ENCODE data around the gene CASQ1.
A peak's percentile ranks its signal among the peaks of the same experiment; 100 is the strongest.

CASQ1 gene

GRCh38 chr1:160158534-160158933 is 31.8 kb upstream of the CASQ1 start:
- CTCF ChIA-PET = no interaction called here
- POLR2A ChIA-PET = no interaction called here
- DNase-seq (ENCODE audit: extremely low spot score) = no peak
- no peak for TF ChIP-seq ELF4 (IDR thresholded peaks at IDR 0.05)
- TF ChIP-seq FOXA1 (IDR thresholded peaks at IDR 0.05) = no peak
- no peak for TF ChIP-seq L3MBTL2 (conservative IDR thresholded peaks at IDR 0.05)
- TF ChIP-seq, protein P1, sequence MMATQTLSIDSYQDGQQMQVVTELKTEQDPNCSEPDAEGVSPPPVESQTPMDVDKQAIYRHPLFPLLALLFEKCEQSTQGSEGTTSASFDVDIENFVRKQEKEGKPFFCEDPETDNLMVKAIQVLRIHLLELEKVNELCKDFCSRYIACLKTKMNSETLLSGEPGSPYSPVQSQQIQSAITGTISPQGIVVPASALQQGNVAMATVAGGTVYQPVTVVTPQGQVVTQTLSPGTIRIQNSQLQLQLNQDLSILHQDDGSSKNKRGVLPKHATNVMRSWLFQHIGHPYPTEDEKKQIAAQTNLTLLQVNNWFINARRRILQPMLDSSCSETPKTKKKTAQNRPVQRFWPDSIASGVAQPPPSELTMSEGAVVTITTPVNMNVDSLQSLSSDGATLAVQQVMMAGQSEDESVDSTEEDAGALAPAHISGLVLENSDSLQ (IDR thresholded peaks at IDR 0.05) = no peak
- no peak for TF ChIP-seq LEF1 (IDR thresholded peaks at IDR 0.05; ENCODE audit: borderline replicate concordance)
- TF ChIP-seq ARNT (IDR thresholded peaks at IDR 0.05) = no peak

DNA sequence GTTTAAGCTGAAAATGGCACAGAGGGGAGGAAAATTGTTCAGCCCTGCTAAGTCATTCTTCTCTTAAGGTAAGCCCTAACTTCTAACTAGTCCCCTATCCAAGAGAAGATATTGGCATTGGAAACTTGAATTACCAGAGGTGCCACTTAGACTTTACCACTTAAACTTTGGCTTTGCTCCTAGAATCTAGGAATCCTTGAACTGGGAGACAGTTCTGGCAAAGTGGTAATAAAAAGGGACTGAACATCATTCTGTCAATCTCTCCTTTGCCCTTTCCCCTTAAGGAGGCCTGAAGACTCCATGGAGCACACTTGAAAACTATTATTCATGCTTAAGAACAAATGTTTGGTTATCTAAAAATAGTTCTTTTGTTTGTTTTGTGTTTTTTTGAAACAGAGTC is 30.5 kb upstream of the CASQ1 start:
- no peak for TF ChIP-seq FOXK2 (IDR thresholded peaks at IDR 0.05)
- TF ChIP-seq ELF4 (IDR thresholded peaks at IDR 0.05) = no peak
- no peak for TF ChIP-seq TARDBP (IDR thresholded peaks at IDR 0.05)
- no peak for TF ChIP-seq L3MBTL2 (conservative IDR thresholded peaks at IDR 0.05)
- TF ChIP-seq FOXM1 (IDR thresholded peaks at IDR 0.05; ENCODE audit: borderline replicate concordance) = no peak
- no peak for TF ChIP-seq HDGF (IDR thresholded peaks at IDR 0.05; ENCODE audit: borderline replicate concordance)
- TF ChIP-seq SP1 (IDR thresholded peaks at IDR 0.05) = no peak
- TF ChIP-seq FOXA1 (IDR thresholded peaks at IDR 0.05) = no peak
- no peak for TF ChIP-seq ZNF384 (IDR thresholded peaks at IDR 0.05)
- no peak for TF ChIP-seq SUZ12 (IDR thresholded peaks at IDR 0.05)
- no peak for TF ChIP-seq LEF1 (IDR thresholded peaks at IDR 0.05; ENCODE audit: borderline replicate concordance)
- TF ChIP-seq NFRKB (IDR thresholded peaks at IDR 0.05) = no peak
- TF ChIP-seq CTBP1 (IDR thresholded peaks at IDR 0.05; ENCODE audit: borderline replicate concordance) = no peak
- TF ChIP-seq, protein P1 (IDR thresholded peaks at IDR 0.05) = no peak
- TF ChIP-seq BHLHE40 (IDR thresholded peaks at IDR 0.05; ENCODE audit: borderline replicate concordance) = no peak
- TF ChIP-seq ARNT (IDR thresholded peaks at IDR 0.05) = no peak
- CTCF ChIA-PET = interaction anchor here (0.9 kb wide), 1 partner anchor 34 kb away, joined by 3 read pairs; no protein-coding TSS in a partner anchor
- POLR2A ChIA-PET = no interaction called here
- DNase-seq (ENCODE audit: extremely low spot score) = no peak

- CTCF ChIA-PET = interaction anchor here (1.0 to 1.6 kb wide), 3 partner anchors 31 to 214 kb away, joined by 3 to 6 read pairs (median 3); no protein-coding TSS in a partner anchor
- peak; percentile 50 for DNase-seq (ENCODE audit: extremely low spot score)
- POLR2A ChIA-PET = no interaction called here
- TF ChIP-seq LEF1 (IDR thresholded peaks at IDR 0.05; ENCODE audit: borderline replicate concordance) = no peak
- TF ChIP-seq BHLHE40 (IDR thresholded peaks at IDR 0.05; ENCODE audit: borderline replicate concordance) = no peak
- no peak for TF ChIP-seq FOXA1 (IDR thresholded peaks at IDR 0.05)
- TF ChIP-seq ZNF384 (IDR thresholded peaks at IDR 0.05) = no peak
- no peak for TF ChIP-seq SUZ12 (IDR thresholded peaks at IDR 0.05)
- no peak for TF ChIP-seq FOXM1 (IDR thresholded peaks at IDR 0.05; ENCODE audit: borderline replicate concordance)
- no peak for TF ChIP-seq ARNT (IDR thresholded peaks at IDR 0.05)
- TF ChIP-seq L3MBTL2 (conservative IDR thresholded peaks at IDR 0.05) = no peak
- TF ChIP-seq CTBP1 (IDR thresholded peaks at IDR 0.05; ENCODE audit: borderline replicate concordance) = no peak
- no peak for TF ChIP-seq HDGF (IDR thresholded peaks at IDR 0.05; ENCODE audit: borderline replicate concordance)
Observed at GRCh38 chr1:160161965-160162705, 28.2 kb upstream of the CASQ1 start.

GRCh38 chr1:160162931-160163330 is 27.4 kb upstream of the CASQ1 start:
- ChIA-PET CTCF (interaction anchor here (1.0 kb wide), 2 partner anchors 30 to 213 kb away, joined by 3 read pairs; no protein-coding TSS in a partner anchor), POLR2A (no interaction called here)
- no peak for TF ChIP-seq FOXK2 (IDR thresholded peaks at IDR 0.05)
- TF ChIP-seq CTBP1 (IDR thresholded peaks at IDR 0.05; ENCODE audit: borderline replicate concordance) = no peak
- no peak for TF ChIP-seq FOXM1 (IDR thresholded peaks at IDR 0.05; ENCODE audit: borderline replicate concordance)
- no peak for TF ChIP-seq ZNF384 (IDR thresholded peaks at IDR 0.05)
- TF ChIP-seq HDGF (IDR thresholded peaks at IDR 0.05; ENCODE audit: borderline replicate concordance) = no peak
- TF ChIP-seq, protein P1 (IDR thresholded peaks at IDR 0.05) = no peak
- no peak for TF ChIP-seq LEF1 (IDR thresholded peaks at IDR 0.05; ENCODE audit: borderline replicate concordance)
- TF ChIP-seq BHLHE40 (IDR thresholded peaks at IDR 0.05; ENCODE audit: borderline replicate concordance) = no peak
- no peak for TF ChIP-seq L3MBTL2 (conservative IDR thresholded peaks at IDR 0.05)
- no peak for TF ChIP-seq FOXA1 (IDR thresholded peaks at IDR 0.05)
- no peak for TF ChIP-seq ELF4 (IDR thresholded peaks at IDR 0.05)
- no peak for TF ChIP-seq ARNT (IDR thresholded peaks at IDR 0.05)
- TF ChIP-seq SUZ12 (IDR thresholded peaks at IDR 0.05) = no peak
- TF ChIP-seq TARDBP (IDR thresholded peaks at IDR 0.05) = no peak
- no peak for TF ChIP-seq NFRKB (IDR thresholded peaks at IDR 0.05)
- no peak for TF ChIP-seq SP1 (IDR thresholded peaks at IDR 0.05)
- DNase-seq (ENCODE audit: extremely low spot score) = no peak

- CTCF ChIA-PET = interaction anchor here (0.5 kb wide), 1 partner anchor 182 kb away, joined by 3 read pairs; no protein-coding TSS in a partner anchor
- POLR2A ChIA-PET = no interaction called here
- TF ChIP-seq NFRKB (IDR thresholded peaks at IDR 0.05) (no peak), ZNF384 (IDR thresholded peaks at IDR 0.05) (no peak), ELF4 (IDR thresholded peaks at IDR 0.05) (no peak), FOXM1 (IDR thresholded peaks at IDR 0.05; ENCODE audit: borderline replicate concordance) (no peak), ARNT (IDR thresholded peaks at IDR 0.05) (no peak), SUZ12 (IDR thresholded peaks at IDR 0.05) (no peak), FOXA1 (IDR thresholded peaks at IDR 0.05) (no peak), CTBP1 (IDR thresholded peaks at IDR 0.05; ENCODE audit: borderline replicate concordance) (no peak), L3MBTL2 (conservative IDR thresholded peaks at IDR 0.05) (no peak), SP1 (IDR thresholded peaks at IDR 0.05) (no peak), BHLHE40 (IDR thresholded peaks at IDR 0.05; ENCODE audit: borderline replicate concordance) (no peak), FOXK2 (IDR thresholded peaks at IDR 0.05) (no peak), TARDBP (IDR thresholded peaks at IDR 0.05) (no peak), LEF1 (IDR thresholded peaks at IDR 0.05; ENCODE audit: borderline replicate concordance) (no peak), HDGF (IDR thresholded peaks at IDR 0.05; ENCODE audit: borderline replicate concordance) (no peak)
- TF ChIP-seq, protein P1 (IDR thresholded peaks at IDR 0.05) = no peak
- no peak for DNase-seq (ENCODE audit: extremely low spot score)
Observed at GRCh38 chr1:160163615-160164014, 26.8 kb upstream of the CASQ1 start.

Measured in HEK293T (cell line).